ENCODE results near the gene IFTAP. TPM values are rescaled to one million over a fixed set of nuclear protein-coding genes. Genes with fewer than 3 reads are reported as not detected.

Gene IFTAP
- total and polyA plus RNA-seq, 11 donors: 30.9 to 89.0 (median 42.5) TPM

GRCh38 chr11:36596880-36597279 is 2.6 kb downstream of the IFTAP start:
- Histone ChIP-seq H3K4me1 (peaks cover 0 to 16% (median 10%) of the 10 kb centered on the region in 12 donors), H3K27me3 (peaks cover 0 to 5% (median 0%) of the 10 kb centered on the region in 9 donors), H3K36me3 (no peaks in the 10 kb centered on the region), H3K4me3 (no peak overlapping the region), H3K9me3 (no peaks in the 10 kb centered on the region), H3K27ac (no peak overlapping the region)
- ATAC-seq: no peak
- intact Hi-C loops (cut with DNase I): loop anchor here in 1 of 10 donors (10.0 kb wide), 1 partner anchor 82 kb away; the partner anchor contains the start of gene TRAF6
- TF ChIP-seq POLR2A (IDR thresholded peaks at IDR 0.05) (no peak), CTCF (IDR thresholded peaks at IDR 0.05) (no peak)
- DNase-seq: no peak

- H3K27ac ChIP-seq: no peak within 1 kb of the TSS
- no peaks in the 10 kb centered on the region for H3K9me3 ChIP-seq
- peaks cover 0 to 16% (median 10%) of the 10 kb centered on the region in 12 donors for H3K4me1 ChIP-seq
- H3K27me3 ChIP-seq: no peaks in the 10 kb centered on the region
- intact Hi-C loops (cut with DNase I): loop anchor here in 1 of 10 donors (10.0 kb wide), 1 partner anchor 83 kb away; the partner anchor contains the start of gene TRAF6
- ATAC-seq: no peak
- WGBS, 4 donors: 84 to 97% (median 91%) methylated on average over 2 of the region's 2 CpGs
- no peak within 1 kb of the TSS for H3K4me3 ChIP-seq
- TF ChIP-seq CTCF (IDR thresholded peaks at IDR 0.05): no peak
- TF ChIP-seq POLR2A (IDR thresholded peaks at IDR 0.05): no peak
- H3K36me3 ChIP-seq: no peaks in the 10 kb centered on the region
- no peak for DNase-seq
Observed at GRCh38 chr11:36598051-36598450, 3.7 kb downstream of the IFTAP start, which contains the start of gene RAG2. RAG2 (minus strand) TSS chr11:36598236; CDS start chr11:36594168, 4,068 bp downstream.

- H3K36me3 ChIP-seq: no peaks in the 10 kb centered on the region
- WGBS, 4 donors: 85 to 90% (median 90%) methylated on average over 7 of the region's 7 CpGs
- intact Hi-C loops (cut with DNase I): loop anchor here in 1 of 10 donors (10.0 kb wide), 1 partner anchor 65 kb away; no protein-coding TSS in a partner anchor
- no peak for DNase-seq
- ATAC-seq: no peak
- H3K4me3 ChIP-seq: no peak overlapping the region
- no peak for TF ChIP-seq CTCF (IDR thresholded peaks at IDR 0.05)
- no peak for TF ChIP-seq POLR2A (IDR thresholded peaks at IDR 0.05)
- no peaks in the 10 kb centered on the region for H3K27me3 ChIP-seq
- no peaks in the 10 kb centered on the region for H3K9me3 ChIP-seq
- H3K27ac ChIP-seq: no peak overlapping the region
- peaks cover 0 to 12% (median 7%) of the 10 kb centered on the region in 12 donors for H3K4me1 ChIP-seq
Observed at GRCh38 chr11:36600180-36600579, 5.9 kb downstream of the IFTAP start.

- DNase-seq: no peak
- Histone ChIP-seq H3K4me3 (no peak overlapping the region), H3K36me3 (no peaks in the 10 kb centered on the region), H3K4me1 (peaks cover 0 to 4% (median 0%) of the 10 kb centered on the region in 12 donors), H3K9me3 (no peaks in the 10 kb centered on the region), H3K27me3 (no peaks in the 10 kb centered on the region), H3K27ac (no peak overlapping the region)
- WGBS, 4 donors: 79 to 83% (median 79%) methylated on average over 2 of the region's 2 CpGs
- TF ChIP-seq CTCF (IDR thresholded peaks at IDR 0.05) (no peak), POLR2A (IDR thresholded peaks at IDR 0.05) (no peak)
- no peak for ATAC-seq
- intact Hi-C loops (cut with DNase I): loop anchor here in 1 of 10 donors (10.0 kb wide), 1 partner anchor 64 kb away; no protein-coding TSS in a partner anchor
Observed at GRCh38 chr11:36601155-36601554, 6.9 kb downstream of the IFTAP start.
